Measurements from ENCODE around the gene ANKH.

- TF ChIP-seq EZH2 (IDR thresholded peaks at IDR 0.05), result no peak
- no peak for TF ChIP-seq POLR2AphosphoS5 (IDR thresholded peaks at IDR 0.05; ENCODE audit: borderline replicate concordance, low read depth, low read length)
These were observed 80.7 kb downstream of the ANKH start for GRCh38 chr5:14790911-14791310.

Data from SK-N-MC (cell line).